A673 (cell line): ENCODE measurements around the gene ATP13A4.

Experiments used
- EZH2 ChIP-seq: fragments of 200-600 bp; sonication (generic); IDR thresholded peaks from 2 replicates; pipeline ENCODE4 v1.6.1; 2017; ENCODE audit warnings: borderline replicate concordance, low read depth, mild to moderate bottlenecking, mixed read lengths, antibody characterized with exemption, low read length; ENCODE audit not compliant: poor library complexity, severe bottlenecking
- TF ChIP-seq, protein P1 (sequence below): fragments of 300-800, 200-600 bp; sonication (generic); conservative IDR thresholded peaks from 2 replicates; pipeline ENCODE4 v1.5.1; 2017; ENCODE audit warnings: low read depth, mild to moderate bottlenecking, antibody characterized with exemption, low read length, moderate library complexity, mixed read lengths

DNA sequence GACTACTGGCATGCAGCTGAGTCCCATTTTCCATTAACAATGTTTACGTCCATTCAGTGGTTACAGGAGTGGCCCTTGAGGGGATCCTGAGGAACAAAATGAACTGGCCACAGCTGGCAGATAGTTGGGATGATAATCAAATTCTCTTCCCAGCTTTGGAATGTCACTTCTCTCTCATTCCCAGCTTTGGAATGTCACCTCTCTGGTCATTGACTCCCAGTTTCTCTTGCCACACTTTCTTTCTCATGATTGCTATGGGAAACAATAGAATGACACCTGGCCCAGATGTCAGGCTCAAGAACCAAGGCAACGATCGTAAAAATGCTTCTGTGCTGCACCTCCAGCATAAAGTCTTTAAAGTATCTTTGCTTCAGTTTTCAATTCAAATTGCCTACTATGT is 34.0 kb downstream of the ATP13A4 start:
- TF ChIP-seq, protein P1, sequence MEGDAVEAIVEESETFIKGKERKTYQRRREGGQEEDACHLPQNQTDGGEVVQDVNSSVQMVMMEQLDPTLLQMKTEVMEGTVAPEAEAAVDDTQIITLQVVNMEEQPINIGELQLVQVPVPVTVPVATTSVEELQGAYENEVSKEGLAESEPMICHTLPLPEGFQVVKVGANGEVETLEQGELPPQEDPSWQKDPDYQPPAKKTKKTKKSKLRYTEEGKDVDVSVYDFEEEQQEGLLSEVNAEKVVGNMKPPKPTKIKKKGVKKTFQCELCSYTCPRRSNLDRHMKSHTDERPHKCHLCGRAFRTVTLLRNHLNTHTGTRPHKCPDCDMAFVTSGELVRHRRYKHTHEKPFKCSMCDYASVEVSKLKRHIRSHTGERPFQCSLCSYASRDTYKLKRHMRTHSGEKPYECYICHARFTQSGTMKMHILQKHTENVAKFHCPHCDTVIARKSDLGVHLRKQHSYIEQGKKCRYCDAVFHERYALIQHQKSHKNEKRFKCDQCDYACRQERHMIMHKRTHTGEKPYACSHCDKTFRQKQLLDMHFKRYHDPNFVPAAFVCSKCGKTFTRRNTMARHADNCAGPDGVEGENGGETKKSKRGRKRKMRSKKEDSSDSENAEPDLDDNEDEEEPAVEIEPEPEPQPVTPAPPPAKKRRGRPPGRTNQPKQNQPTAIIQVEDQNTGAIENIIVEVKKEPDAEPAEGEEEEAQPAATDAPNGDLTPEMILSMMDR, result no peak
- TF ChIP-seq EZH2, result no peak
